CD4-positive, alpha-beta T cell treated with Interleukin-12 subunit alpha and Interleukin-12 subunit beta, for 1 hour (primary cell): ENCODE results near the gene NKAPD1.
"Not testable (repeated sequence)": the region's sequence is repeated elsewhere in the genome, so short reads cannot be mapped to it uniquely, and the experiment has no call there.

Experiments
- DNase-seq: peaks from one replicate; pipeline ENCODE4 v3.0.0-alpha.2; 2020

NKAPD1 gene

GRCh38 chr11:112073941-112074811, at the start of gene NKAPD1, which contains the start of gene PIH1D2:
NKAPD1 (plus strand) TSS chr11:112074299; CDS start chr11:112075575, 1,276 bp downstream.
PIH1D2 (minus strand) TSS chr11:112074017; CDS start chr11:112073174, 843 bp downstream.
- DNase-seq, result peak; percentile 88

GRCh38 chr11:112024773-112025678, 49.1 kb upstream of the NKAPD1 start, which contains the start of gene DLAT:
DLAT (plus strand) TSS chr11:112025408; CDS start chr11:112025473, 65 bp downstream.
- DNase-seq, result peak; percentile 86

GRCh38 chr11:112025707-112026106, 48.4 kb upstream of the NKAPD1 start:
- peak; percentile 6 for DNase-seq

- DNase-seq, result not testable (repeated sequence)
Measured at GRCh38 chr11:112026784-112027410, 47.2 kb upstream of the NKAPD1 start.

GRCh38 chr11:112029460-112029859, 44.6 kb upstream of the NKAPD1 start:
- DNase-seq, result no peak

- no peak for DNase-seq
Measured at GRCh38 chr11:112033902-112034301, 40.2 kb upstream of the NKAPD1 start.

GRCh38 chr11:112037527-112037926, 36.6 kb upstream of the NKAPD1 start:
- DNase-seq, result no peak

- DNase-seq, result no peak
Measured at GRCh38 chr11:112042161-112042960, 31.7 kb upstream of the NKAPD1 start.

GRCh38 chr11:112042961-112043304, 31.2 kb upstream of the NKAPD1 start:
- DNase-seq, result no peak

- no peak for DNase-seq
Measured at GRCh38 chr11:112044961-112045360, 29.1 kb upstream of the NKAPD1 start.

- not testable (repeated sequence) for DNase-seq
Measured at GRCh38 chr11:112046647-112047046, 27.5 kb upstream of the NKAPD1 start.

- DNase-seq, result not testable (repeated sequence)
Measured at GRCh38 chr11:112048256-112048655, 25.8 kb upstream of the NKAPD1 start.

GRCh38 chr11:112049777-112050176, 24.3 kb upstream of the NKAPD1 start:
- DNase-seq, result no peak

- DNase-seq, result no peak
Measured at GRCh38 chr11:112050721-112051120, 23.4 kb upstream of the NKAPD1 start.

GRCh38 chr11:112051768-112052167, 22.3 kb upstream of the NKAPD1 start:
- no peak for DNase-seq

- no peak for DNase-seq
Measured at GRCh38 chr11:112057170-112057569, 16.9 kb upstream of the NKAPD1 start.

GRCh38 chr11:112058103-112058502, 16.0 kb upstream of the NKAPD1 start:
- no peak for DNase-seq

- DNase-seq, result no peak
Measured at GRCh38 chr11:112062923-112063322, 11.2 kb upstream of the NKAPD1 start.

GRCh38 chr11:112082729-112083128, 8.6 kb downstream of the NKAPD1 start:
- no peak for DNase-seq

- DNase-seq, result no peak
Measured at GRCh38 chr11:112085822-112086421, 11.8 kb downstream of the NKAPD1 start.

- DNase-seq, result peak; percentile 97
Measured at GRCh38 chr11:112086422-112087191, 12.5 kb downstream of the NKAPD1 start, which contains the start of the genes SDHD and TIMM8B. SDHD (plus strand) TSS chr11:112086873; CDS start chr11:112086908, 35 bp downstream. TIMM8B (minus strand) TSS chr11:112086756; CDS start chr11:112086723, 33 bp downstream.
